ENCODE data around the gene XBP1. TPM values are rescaled to one million over a fixed set of nuclear protein-coding genes. Genes with fewer than 3 reads are reported as not detected.
"Not testable (repeated sequence)": the region's sequence is repeated elsewhere in the genome, so short reads cannot be mapped to it uniquely, and the experiment has no call there.

XBP1 gene
- 598 and 686 TPM in 2 replicates for total RNA-seq (2014; rRNA removed; shearing (Covaris generic))

DNA sequence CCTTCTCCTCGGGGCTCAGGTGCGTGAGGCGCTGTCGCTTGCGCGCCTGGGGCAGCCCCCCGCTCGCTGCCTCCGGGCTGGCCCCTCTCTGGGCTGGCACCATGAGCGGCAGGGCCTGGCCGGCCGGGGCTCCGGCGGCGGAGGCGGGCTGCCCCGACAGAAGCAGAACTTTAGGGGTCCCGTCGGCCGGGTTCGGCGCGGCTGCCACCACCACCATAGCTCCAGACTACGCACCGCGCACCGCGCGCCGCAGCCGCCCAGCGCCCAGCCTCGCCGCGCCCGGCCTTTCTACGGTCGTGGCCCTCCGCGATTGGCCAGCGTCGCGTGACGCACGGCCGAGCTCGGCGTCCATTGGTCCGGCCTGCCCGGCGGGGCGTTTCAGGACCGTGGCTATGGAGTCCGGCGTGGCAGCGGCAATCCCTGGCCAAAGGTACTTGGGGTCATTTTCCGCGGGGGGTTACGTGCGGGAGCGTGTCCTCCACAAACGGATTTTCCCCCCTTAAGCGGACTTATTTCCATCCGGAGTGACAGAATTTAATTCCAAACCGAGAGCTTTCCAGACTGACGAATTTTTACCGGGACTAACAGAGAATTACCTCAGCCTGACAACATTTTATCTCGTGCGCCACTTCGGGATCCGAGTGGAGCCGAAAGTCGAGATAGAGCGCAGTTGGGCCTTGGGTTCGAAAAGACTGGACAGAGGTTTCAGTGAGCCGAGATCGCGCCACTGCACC is at the start of gene XBP1:
XBP1 (minus strand) TSS at position 262 of the 734 bp plus-strand sequence.
- DNase-seq (ENCODE audit: low spot score) = peak; percentile 99

DNA sequence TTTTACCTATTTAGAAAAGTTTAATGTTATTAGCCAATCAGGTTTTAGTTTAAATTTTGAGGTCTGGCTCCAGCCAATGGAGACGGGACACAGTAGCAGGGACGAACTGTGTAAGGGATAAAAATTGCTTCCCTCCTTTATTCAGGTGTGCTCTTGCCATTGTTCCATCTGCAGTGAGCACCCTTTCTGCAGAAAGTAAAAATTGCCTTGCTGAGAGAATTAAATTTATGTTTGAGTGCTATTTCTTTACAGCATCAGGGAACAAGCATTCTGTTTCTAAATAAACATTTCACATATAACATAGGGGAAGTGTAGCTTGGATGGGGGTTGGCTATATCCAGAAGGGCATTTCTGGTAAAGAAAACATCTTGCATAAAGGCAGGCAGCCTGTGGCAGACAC is 46.6 kb upstream of the XBP1 start:
- no peak for DNase-seq (ENCODE audit: low spot score)

DNA sequence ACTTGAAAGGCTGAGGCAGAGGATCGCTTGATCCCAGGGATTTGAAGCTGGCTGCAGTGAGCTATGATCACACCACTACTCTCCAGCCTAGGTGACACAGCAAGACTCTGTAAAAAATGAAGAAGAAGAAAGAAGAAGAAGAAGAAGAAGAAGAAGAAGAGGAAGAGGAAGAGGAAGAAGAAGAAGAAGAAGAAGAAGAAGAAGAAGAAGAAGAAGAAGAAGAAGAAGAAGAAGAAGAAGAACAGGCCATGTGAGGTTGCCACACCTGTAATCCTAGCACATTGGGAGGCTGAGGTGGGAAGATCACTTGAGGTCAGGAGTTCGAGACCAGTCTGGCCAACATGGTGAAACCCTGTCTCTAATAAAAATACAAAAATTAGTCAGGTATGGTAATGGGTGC is 43.9 kb upstream of the XBP1 start:
- DNase-seq (ENCODE audit: low spot score) = not testable (repeated sequence)

DNA sequence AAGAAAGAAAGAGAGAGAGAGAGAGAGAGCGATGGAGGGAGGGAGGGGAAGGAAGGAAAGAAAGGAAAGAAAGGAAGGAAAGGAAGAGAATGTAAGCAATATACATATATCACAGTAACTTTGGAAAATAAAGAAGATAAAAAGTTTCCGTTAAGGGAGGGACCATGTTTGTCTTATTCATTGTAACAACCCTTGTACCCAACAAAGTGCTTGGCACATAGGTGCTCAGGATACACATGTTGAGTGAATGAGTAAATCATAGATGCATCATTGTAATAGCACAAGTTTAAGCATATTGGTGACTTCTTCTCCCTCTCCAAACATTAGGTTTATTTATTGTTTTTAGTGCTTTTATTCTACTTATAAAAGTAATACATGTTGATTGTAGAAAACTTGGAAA is 43.3 kb upstream of the XBP1 start:
- DNase-seq (ENCODE audit: low spot score) = no peak

DNA sequence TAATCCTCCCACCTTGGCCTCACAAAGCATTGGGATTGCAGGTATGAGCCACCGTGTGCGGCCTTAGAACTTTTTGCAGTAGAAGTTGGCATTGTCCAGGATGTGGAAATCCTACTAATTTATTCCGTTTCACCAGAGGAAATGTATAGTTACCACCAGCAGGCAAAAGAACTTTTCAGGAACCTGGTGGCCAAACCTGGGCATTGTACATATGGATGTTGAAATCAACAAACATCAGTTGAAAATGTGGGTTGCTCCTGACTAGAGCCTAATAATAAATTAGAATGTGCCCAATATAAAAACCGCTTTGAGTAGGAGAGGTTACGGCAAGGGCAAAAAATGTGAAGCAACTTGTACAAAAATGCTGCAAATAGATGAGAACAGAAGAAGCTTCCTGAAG is 40.7 kb upstream of the XBP1 start:
- DNase-seq (ENCODE audit: low spot score) = peak; percentile 29

DNA sequence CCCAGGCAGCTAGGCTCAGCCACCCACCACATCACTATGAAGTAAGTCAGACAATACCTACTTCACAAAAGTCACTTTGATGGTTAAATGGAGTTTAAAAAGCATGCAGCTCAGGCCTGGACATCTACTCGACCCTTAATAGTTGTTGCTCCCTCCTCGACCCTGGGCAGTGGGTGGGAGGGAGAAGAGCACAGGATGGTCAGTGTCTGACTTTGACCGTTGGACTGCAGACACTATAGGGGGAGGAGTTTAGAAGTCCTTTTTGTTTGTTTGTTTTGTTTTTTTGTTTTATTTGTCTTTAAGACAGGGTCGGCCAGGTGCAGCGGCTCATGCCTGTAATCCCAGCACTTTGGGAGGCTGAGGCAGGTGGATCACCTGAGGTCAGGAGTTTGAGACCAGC is 38.6 kb upstream of the XBP1 start:
- no peak for DNase-seq (ENCODE audit: low spot score)

DNA sequence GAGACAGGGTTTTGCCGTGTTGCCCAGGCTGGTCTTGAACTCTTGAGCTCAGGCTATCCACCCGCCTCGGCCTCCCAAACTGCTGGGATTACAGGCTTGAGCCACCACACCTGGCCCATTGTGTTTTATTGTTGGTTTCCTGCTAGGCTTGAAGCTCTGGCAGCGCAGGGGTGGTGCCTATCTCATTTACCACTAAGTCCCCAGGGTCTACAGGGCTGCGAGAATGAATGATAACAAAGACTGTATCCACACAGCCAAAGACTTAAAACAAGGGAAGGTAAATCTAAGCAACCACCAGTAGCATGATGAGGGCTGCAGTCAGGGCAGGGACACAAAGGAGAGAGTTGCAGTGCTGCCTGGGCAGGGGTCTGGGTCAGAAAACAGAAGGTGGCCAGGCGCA is 37.3 kb upstream of the XBP1 start:
- DNase-seq (ENCODE audit: low spot score) = no peak

DNA sequence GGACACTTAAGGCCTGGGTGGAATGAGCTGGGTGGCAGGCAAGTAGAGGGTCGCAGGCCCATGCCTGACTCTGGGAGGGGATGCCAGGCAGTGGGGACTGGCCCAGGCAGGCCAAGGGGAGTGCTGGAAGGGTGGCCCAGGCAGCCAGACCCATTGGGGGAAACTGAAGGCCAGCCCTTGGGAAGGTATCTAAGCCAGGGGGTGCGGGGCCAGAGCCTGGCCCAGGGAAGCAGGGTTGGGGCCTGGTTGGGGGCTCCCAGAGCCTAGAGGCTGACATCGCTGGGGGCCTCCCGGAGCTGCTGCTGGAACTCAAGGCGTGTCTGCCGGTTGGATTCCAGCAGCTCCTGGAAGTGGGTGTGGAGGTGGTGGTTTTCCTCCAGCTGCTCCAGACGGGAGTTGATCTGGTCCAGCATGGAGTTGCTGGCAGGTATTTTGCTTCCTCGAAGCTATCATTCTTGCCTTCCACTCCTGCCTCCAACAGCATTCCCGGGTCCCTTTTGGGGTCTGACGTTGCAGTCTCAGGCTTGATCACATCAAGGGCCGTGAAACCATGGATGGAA is 35.3 kb upstream of the XBP1 start:
- no peak for DNase-seq (ENCODE audit: low spot score)

DNA sequence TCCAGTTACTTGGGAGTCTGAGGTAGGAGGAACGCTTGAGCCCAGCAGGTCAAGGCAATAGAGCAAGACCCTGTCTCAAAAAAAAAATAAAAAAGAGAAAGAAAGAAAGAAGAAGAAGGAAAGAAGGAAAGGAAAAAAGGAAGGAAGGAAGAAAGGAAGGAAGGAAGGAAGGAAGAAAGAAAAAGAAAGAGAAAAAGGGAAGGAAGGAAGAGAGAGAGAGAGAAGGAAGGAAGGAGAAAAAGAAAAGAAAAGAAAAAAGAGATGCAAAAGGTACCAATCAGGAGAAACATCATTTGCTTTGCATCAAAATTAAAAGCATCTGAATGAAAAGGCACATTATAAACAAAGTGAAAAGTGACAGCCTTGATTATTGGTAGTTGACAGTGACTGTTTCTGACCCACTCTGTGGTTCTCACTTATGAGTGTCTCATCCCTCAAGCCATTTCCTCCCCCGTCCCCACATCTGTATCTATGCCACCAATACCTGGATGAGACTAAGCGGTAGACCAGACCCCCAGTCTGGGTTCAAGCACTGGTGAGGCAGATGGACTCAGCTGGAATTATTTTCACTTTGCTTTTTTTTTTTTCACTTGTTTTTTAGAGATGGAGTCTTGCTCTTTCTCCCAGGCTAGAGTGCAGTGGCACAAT is 33.0 kb upstream of the XBP1 start:
- no peak for DNase-seq (ENCODE audit: low spot score)

DNA sequence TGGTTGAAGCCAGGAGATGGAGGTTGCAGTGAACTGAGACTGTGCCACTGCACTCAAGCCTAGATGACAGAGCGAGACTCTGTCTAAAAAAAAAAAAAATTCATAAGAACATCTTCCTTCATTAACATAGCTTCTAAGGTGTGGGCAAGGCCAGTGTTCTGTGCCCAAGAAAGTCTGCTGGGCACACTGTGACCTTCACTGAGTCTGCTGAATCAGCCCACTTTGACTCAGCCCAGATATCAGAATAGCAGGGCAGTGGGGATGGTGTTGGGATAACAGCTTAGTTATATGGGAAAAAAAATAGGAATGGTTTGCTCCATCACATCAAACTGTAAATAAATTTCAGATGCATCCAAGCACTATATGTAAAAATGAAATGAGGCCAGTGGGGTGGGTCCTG is 32.4 kb upstream of the XBP1 start:
- DNase-seq (ENCODE audit: low spot score) = no peak

DNA sequence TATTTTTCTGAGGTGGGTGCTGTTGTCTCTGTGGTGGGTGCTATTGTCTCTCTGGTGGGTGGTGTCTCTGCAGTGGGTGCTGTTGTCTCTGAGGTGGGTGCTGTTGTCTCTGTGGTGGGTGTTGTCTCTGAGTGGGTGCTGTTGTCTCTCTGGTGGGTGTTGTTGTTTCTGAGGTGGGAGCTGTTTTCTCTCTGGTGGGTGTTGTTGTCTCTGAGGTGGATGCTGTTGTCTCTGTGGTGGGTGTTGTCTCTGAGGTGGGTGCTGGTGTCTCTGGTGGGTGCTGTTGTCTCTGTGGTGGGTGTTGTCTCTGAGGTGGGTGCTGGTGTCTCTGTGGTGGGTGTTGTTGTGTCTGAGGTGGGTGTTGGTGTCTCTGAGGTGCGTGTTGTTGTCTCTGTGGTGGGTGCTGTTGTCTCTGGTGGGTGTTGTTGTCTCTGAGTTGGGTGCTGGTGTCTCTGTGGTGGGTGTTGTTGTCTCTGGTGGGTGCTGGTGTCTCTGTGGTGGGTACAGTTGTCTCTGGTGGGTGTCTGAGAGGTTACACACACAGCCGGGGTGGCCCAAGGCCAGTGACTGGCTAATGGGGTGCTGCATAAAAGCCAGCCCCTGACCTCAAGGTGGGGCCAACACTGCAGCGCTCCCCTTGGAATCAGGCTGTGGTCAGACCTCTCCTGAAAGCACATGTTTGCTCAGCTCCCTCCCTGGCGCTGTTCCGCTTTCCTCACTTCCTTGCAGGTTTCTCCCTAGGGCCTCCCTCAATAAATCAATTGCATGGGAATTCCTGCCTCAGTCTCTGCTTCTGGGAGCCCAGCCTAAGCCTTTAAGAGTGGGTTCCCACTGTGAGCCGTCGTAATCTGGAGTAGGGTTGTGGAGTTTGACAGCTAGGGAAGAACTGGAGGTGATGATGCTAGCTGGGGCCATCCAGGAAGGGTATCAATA is 31.0 kb upstream of the XBP1 start:
- no peak for DNase-seq (ENCODE audit: low spot score)

DNA sequence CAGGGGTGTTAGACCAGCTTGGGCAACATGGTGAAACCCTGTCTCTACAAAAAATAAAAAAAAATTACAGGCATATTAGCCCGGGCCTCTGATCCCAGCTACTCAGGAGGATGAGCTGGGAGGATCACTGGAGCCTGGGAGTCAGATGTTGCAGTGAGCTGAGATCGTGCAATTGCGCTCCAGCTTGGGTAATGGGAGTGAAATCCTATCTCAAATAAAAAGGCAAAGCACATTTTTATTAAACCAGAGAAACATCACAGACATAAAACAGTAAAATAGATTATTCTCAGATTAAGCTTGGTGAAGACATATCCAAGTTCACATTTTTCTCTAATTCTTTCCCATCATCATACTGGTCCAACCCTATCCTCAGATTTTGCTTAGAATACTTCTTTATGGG is 30.1 kb upstream of the XBP1 start:
- DNase-seq (ENCODE audit: low spot score) = no peak

DNA sequence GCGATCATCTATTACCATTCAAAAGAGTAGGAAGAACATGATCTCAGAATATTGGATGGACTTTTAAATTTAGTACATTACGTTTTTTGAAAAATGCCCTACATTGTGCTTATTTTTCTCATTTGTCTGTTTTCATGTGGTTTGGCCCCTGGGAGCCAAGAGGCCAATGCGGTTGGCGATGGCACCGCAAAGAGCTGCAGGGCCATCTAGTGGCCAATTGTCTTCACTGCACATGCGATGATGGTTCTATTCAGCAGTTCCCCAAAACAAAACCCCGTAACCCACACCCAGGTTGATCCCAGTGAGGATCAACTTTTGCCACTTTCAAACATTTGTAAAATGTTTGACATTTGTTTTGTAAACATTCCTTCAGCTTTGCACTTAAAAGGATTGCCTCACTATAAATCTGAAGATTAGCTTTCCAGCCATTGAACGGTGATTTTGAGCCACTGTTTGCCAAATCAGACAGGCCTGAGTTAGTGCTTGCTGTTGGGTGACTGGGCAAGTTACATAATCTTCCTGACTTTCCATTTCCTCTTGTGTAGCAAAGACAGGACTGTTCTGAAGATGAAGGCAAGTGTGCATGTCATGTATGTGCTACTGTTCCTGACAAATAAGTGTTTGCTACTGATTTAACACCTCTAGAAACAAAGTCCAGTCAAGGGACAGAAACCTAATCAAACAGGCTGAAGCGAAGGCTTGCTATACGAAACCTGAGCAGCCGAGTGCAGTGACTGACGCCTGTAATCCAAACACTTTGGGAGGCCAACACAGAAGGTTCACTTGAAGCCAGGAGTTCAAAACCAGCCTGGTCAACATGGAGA is 29.2 kb upstream of the XBP1 start:
- peak; percentile 90 for DNase-seq (ENCODE audit: low spot score)

DNA sequence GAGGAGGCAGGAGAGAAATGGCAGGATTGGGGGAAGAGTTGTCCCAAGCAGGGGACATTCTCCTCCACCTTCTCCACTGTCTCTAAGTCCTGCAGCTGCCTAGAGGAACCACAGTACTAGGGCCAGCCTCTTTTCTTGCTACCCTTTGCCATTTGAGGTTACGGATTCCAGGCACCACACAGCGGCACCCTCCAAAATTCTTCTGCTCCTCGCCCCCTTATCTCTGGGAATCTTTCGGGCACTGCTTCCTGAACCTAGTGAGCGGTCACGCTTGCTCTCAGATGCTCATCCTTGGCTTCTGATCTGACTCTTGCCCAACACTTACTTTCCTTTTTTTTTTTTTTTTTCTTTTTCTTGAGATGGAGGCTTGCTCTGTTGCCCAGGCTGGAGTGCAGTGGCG is 26.6 kb upstream of the XBP1 start:
- no peak for DNase-seq (ENCODE audit: low spot score)

DNA sequence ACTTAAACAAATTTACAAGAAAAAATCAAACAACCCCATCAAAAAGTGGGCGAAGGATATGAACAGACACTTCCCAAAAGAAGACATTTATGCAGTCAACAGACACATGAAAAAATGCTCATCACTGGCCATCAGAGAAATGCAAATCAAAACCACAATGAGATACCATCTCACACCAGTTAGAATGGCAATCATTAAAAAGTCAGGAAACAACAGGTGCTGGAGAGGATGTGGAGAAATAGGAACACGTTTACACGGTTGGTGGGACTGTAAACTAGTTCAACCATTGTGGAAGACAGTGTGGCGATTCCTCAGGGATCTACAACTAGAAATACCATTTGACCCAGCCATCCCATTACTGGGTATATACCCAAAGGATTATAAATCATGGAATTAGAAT is 26.1 kb upstream of the XBP1 start:
- not testable (repeated sequence) for DNase-seq (ENCODE audit: low spot score)

DNA sequence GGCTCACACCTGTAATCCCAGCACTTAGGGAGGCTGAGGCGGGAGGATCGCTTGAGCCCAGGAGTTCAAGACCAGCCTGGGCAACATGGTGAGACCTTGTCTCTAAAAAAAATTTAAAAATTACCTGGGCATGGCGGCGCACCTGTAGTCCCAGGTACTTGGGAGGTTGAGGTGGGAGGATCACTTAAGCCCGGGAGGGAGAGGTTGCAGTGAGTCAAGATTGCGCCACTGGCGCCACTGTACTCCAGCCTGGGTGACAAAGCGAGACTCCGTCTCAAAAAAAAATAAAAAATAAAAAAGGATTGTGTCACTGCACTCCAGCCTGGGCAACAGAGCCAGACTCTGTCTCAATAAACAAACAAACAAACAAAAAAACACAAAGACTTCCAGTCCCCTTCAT is 24.1 kb upstream of the XBP1 start:
- not testable (repeated sequence) for DNase-seq (ENCODE audit: low spot score)

DNA sequence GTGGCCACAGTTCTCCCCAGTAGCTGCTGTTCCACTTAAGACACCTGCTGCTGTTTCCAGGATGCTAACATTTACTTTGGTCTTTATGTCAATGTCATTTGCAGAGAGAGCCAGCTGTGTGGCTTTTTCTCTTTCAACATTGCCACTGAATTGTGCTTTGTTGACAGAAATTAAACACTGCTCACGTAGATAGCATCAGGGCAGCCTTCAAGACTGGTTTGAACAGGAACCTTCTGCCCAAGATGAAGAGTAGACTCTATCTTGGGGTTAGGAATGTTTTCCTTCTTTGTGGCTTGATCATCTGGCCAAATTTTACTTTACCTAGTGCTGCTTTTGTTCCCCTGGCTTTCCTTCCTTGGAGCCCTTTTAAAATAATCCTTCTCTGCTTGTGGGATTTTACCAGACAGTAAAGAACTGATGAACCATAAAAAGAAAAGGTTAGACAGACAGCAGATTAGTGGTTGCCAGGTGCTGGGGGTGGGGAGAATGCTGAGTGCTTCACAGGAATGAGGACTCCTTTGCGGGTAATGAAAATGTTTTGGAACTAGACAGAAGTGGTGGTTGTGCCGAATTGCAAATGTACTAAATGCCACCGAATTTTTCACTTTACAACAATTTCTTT is 22.7 kb upstream of the XBP1 start:
- peak; percentile 59 for DNase-seq (ENCODE audit: low spot score)

DNA sequence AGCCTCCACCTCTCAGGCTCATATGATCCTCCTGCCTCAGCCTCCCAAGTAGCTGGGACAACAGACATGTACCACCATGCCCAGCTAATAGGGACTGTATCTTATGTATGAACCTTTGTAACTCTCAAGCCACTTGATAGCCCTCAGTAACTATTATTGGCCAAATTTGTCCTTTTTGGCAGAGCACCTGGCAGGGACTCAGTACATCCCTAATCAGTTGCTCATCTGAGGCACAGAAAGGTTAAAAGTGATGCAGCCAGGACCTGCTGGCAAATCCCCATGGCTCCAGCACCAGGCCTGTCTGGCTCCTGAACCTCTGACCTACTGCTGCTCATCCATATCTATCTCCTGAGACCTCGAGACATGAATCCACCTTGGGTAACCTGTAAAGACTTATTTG is 21.1 kb upstream of the XBP1 start:
- DNase-seq (ENCODE audit: low spot score) = no peak

DNA sequence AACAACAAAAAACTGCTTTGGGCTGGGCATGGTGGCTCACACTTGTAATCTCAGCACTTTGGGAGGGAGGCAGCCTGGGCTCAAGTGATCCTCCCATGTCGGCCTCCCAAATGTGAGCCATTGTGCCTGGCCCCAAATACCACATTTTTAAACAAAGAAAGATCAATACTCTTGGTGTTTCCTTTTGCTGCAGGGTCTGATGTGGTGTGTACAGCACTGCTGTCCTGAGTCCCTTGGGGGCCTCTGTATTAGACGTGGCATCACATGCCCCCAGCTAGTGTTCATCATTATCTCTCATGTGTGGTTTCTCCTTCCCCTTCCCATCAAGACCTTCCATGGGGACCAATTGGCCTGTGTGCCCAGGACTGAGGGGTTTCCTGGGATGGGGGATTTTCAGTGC is 20.5 kb upstream of the XBP1 start:
- no peak for DNase-seq (ENCODE audit: low spot score)

DNA sequence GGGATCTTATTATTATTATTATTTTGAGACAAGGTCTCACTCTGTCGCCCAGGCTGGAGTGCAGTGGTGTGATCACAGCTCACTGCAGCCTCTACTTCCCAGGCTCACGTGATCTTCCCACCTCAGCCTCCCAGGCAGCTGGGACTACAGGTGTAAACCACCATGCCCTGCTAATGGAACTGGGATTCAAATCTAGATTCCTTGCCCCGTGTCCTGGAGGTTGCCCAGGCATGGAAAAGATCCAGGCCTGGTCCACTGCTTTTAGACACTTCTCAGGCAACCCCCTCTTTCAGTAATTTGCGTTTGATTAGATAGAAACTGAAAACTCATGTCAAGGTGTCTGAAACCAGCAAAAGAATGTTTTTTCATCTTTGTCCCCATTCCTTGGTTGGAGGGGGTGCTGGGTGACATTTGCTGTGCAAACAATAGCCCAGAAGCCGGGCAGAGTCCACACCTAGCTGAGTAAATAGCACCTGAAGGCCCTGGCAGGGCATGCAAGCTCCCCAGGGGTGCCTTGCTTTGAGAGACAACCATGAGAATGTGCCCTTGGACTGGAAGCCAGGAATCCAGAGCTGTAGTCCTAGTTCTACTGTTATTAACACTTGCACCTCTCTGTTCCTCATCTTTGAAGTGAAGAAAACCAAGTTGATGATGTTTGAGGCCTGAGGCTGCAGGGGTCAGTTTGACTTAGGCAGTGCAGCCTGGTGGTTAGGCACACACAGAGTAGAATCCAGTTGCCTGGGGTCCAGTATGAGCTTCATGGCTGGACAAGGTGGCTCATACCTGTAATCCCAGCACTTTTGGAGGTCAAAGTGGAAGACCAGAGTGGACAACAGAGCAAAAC is 19.1 kb upstream of the XBP1 start:
- peak; percentile 70 for DNase-seq (ENCODE audit: low spot score)
